ENCODE data around the gene CNPY1. TPM values are rescaled to one million over a fixed set of nuclear protein-coding genes. Genes with fewer than 3 reads are reported as not detected.

Gene CNPY1
- total RNA-seq, 1 experiment from 2014 or later = not detected

- POLR2A ChIA-PET = no interaction called here
- ATAC-seq = 0 out of 2 replicates have a peak, but pooled peaks have one; percentile 19
- Histone ChIP-seq H3K4me3 (ENCODE audit: low read depth in 2 of 2, low read length in 2 of 2) (no peak overlapping the region), H3K36me3 (ENCODE audit: control insufficient read depth, insufficient read depth, low read length) (no peaks in the 10 kb centered on the region), H3K27me3 (ENCODE audit: control insufficient read depth, insufficient read depth, low read length) (no peaks in the 10 kb centered on the region; the same call in 1 of the 2 replicates), H3K4me1 (ENCODE audit: control insufficient read depth, insufficient read depth, low read length) (no peaks in the 10 kb centered on the region), H3K9me3 (ENCODE audit: control insufficient read depth, insufficient read depth, low read depth, low read length) (no peaks in the 10 kb centered on the region), H3K27ac (ENCODE audit: low read length) (no peak overlapping the region)
- no TSS peak for BruUV-seq (replicated peaks)
- intact Hi-C loops (cut with micrococcal nuclease; ENCODE audit: unreplicated experiment) = no loop called here
- CTCF ChIA-PET = no interaction called here
- no peak for DNase-seq (ENCODE audit: low read depth, low spot score)
- TF ChIP-seq REST (IDR thresholded peaks at IDR 0.05; ENCODE audit: insufficient read depth in 1 of 2, low read depth in 2 of 2, low read length in 1 of 2) (no peak), SIN3A (IDR thresholded peaks at IDR 0.05; ENCODE audit: borderline replicate concordance, insufficient read depth, low read depth, low read length) (no peak), TCF7L2 (IDR thresholded peaks at IDR 0.05; ENCODE audit: low read depth, low read length) (no peak), POLR2AphosphoS5 (IDR thresholded peaks at IDR 0.05; ENCODE audit: low read depth, low read length) (no peak)
- TF ChIP-seq, protein P1, sequence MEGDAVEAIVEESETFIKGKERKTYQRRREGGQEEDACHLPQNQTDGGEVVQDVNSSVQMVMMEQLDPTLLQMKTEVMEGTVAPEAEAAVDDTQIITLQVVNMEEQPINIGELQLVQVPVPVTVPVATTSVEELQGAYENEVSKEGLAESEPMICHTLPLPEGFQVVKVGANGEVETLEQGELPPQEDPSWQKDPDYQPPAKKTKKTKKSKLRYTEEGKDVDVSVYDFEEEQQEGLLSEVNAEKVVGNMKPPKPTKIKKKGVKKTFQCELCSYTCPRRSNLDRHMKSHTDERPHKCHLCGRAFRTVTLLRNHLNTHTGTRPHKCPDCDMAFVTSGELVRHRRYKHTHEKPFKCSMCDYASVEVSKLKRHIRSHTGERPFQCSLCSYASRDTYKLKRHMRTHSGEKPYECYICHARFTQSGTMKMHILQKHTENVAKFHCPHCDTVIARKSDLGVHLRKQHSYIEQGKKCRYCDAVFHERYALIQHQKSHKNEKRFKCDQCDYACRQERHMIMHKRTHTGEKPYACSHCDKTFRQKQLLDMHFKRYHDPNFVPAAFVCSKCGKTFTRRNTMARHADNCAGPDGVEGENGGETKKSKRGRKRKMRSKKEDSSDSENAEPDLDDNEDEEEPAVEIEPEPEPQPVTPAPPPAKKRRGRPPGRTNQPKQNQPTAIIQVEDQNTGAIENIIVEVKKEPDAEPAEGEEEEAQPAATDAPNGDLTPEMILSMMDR (IDR thresholded peaks at IDR 0.05) = no peak
- in situ Hi-C loops (cut with HindIII; ENCODE audit: low pct_unique_long_range_greater_than_20kb, low sequenced_read_pairs) = no loop called here
These were observed 917 bp upstream of the CNPY1 start for GRCh38 chr7:155547161-155547791.

DNA sequence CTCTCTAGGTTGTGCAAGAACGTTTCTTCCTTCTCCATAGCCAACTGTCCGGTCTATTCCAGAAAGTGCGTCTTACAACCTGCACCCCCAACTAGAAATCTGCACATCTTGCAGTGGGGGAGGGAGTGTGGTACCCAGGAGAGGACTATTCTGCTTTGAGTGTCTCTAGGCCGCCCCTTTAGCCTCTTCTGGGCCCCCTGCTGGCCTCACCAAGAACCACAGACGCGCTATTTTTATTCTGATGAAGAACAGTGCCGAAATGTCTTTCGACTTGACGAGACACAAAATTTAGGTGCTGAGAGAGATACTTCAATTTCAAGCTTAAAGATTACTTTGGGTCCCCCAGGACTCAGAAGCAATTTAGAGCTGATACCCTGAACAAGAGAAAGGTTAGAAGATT, 1.0 kb downstream of the CNPY1 start:
- DNase-seq (ENCODE audit: low read depth, low spot score) = no peak
- no peak for ATAC-seq
- Histone ChIP-seq H3K4me3 (ENCODE audit: low read depth in 2 of 2, low read length in 2 of 2) (no peak overlapping the region), H3K27me3 (ENCODE audit: control insufficient read depth, insufficient read depth, low read length) (no peaks in the 10 kb centered on the region; the same call in 1 of the 2 replicates), H3K9me3 (ENCODE audit: control insufficient read depth, insufficient read depth, low read depth, low read length) (no peaks in the 10 kb centered on the region), H3K36me3 (ENCODE audit: control insufficient read depth, insufficient read depth, low read length) (no peaks in the 10 kb centered on the region), H3K4me1 (ENCODE audit: control insufficient read depth, insufficient read depth, low read length) (no peaks in the 10 kb centered on the region), H3K27ac (ENCODE audit: low read length) (no peak overlapping the region)
- POLR2A ChIA-PET = no interaction called here
- CTCF ChIA-PET = no interaction called here
- in situ Hi-C loops (cut with HindIII; ENCODE audit: low pct_unique_long_range_greater_than_20kb, low sequenced_read_pairs) (no loop called here), intact Hi-C loops (cut with micrococcal nuclease; ENCODE audit: unreplicated experiment) (no loop called here)
- BruUV-seq (replicated peaks) = no TSS peak
- TF ChIP-seq TCF7L2 (IDR thresholded peaks at IDR 0.05; ENCODE audit: low read depth, low read length) (no peak), REST (IDR thresholded peaks at IDR 0.05; ENCODE audit: insufficient read depth in 1 of 2, low read depth in 2 of 2, low read length in 1 of 2) (no peak), POLR2AphosphoS5 (IDR thresholded peaks at IDR 0.05; ENCODE audit: low read depth, low read length) (no peak), SIN3A (IDR thresholded peaks at IDR 0.05; ENCODE audit: borderline replicate concordance, insufficient read depth, low read depth, low read length) (no peak)
- TF ChIP-seq, protein P1 (IDR thresholded peaks at IDR 0.05) = no peak; the same call in 1 of the 2 replicates

All from Panc1 (cell line).